Nephron (organoid): ENCODE data around the gene TLK1.

ENCODE experiments used
- H3K27ac Mint-ChIP-seq, 3 experiments: 2 replicates each; pipeline ENCODE4 v1.8.0; 2020; ENCODE audit warnings: mixed read lengths in 3 of 3, mild to moderate bottlenecking in 2 of 3, moderate library complexity in 1 of 3
- H3K27me3 Mint-ChIP-seq: 2 replicates; pipeline ENCODE4 v1.8.0; 2021; ENCODE audit warnings: low read depth, mild to moderate bottlenecking, moderate library complexity, mixed read lengths
- H3K36me3 Mint-ChIP-seq: 2 replicates; pipeline ENCODE4 v1.8.0; 2020; ENCODE audit warnings: low read depth, mixed read lengths
- H3K4me1 Mint-ChIP-seq: 2 replicates; pipeline ENCODE4 v1.8.0; 2020; ENCODE audit warnings: mixed read lengths
- H3K4me3 Mint-ChIP-seq, 3 experiments: 2 replicates each; pipeline ENCODE4 v1.8.0; 2020; ENCODE audit warnings: mild to moderate bottlenecking in 3 of 3, mixed read lengths in 3 of 3, moderate library complexity in 2 of 3
- H3K9me3 Mint-ChIP-seq: 2 replicates; pipeline ENCODE4 v1.8.0; 2020; ENCODE audit warnings: mixed read lengths
- CTCF ChIP-seq, 3 experiments: fragments of 200-600 bp; sonication (generic); IDR thresholded peaks; one replicate each; pipeline ENCODE4 v1.5.0; 2021; ENCODE audit warnings: antibody characterized with exemption in 3 of 3; ENCODE audit not compliant: unreplicated experiment in 3 of 3

The TLK1 gene

GRCh38 chr2:171089489-171089888 is 71.2 kb downstream of the TLK1 start:
- no peak for TF ChIP-seq CTCF (IDR thresholded peaks at IDR 0.05; ENCODE audit: unreplicated experiment in 3 of 3)
- no peaks in the 10 kb centered on the region for H3K27me3 Mint-ChIP-seq
- peaks cover 55% of the 10 kb centered on the region for H3K36me3 Mint-ChIP-seq
- H3K4me1 Mint-ChIP-seq, result peaks cover 4% of the 10 kb centered on the region
- H3K4me3 Mint-ChIP-seq, result no peak overlapping the region
- peaks cover 13% of the 10 kb centered on the region for H3K9me3 Mint-ChIP-seq
- no peak overlapping the region for H3K27ac Mint-ChIP-seq

- peaks cover 7% of the 10 kb centered on the region for H3K9me3 Mint-ChIP-seq
- H3K27me3 Mint-ChIP-seq, result no peaks in the 10 kb centered on the region
- no peak for TF ChIP-seq CTCF (IDR thresholded peaks at IDR 0.05; ENCODE audit: unreplicated experiment in 3 of 3)
- H3K4me1 Mint-ChIP-seq, result peaks cover 9% of the 10 kb centered on the region
- H3K27ac Mint-ChIP-seq, result no peak overlapping the region
- H3K36me3 Mint-ChIP-seq, result peaks cover 45% of the 10 kb centered on the region
- H3K4me3 Mint-ChIP-seq, result no peak overlapping the region
Measured at GRCh38 chr2:171088057-171088834, 72.4 kb downstream of the TLK1 start.

DNA sequence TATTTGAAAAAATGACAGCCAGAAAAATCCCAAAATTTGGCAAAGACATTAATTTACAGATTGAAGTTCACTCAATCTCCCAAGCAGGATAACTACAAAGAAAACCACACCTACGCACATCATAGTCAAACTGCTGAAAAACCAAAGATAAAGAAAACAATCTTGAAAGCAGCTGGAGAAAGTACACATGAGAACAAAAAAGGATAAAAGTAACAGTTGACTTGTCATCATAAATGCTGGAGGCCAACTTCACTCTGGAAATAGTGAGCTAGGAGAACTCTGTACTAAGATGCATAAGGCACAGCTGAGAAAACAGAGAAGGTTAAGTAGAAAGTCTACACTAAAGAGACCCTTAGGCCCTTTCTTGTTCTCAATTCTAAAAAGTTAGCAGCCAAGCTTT is 73.1 kb downstream of the TLK1 start:
- TF ChIP-seq CTCF (IDR thresholded peaks at IDR 0.05; ENCODE audit: unreplicated experiment in 3 of 3), result no peak
- peaks cover 9% of the 10 kb centered on the region for H3K4me1 Mint-ChIP-seq
- H3K9me3 Mint-ChIP-seq, result peaks cover 7% of the 10 kb centered on the region
- H3K27me3 Mint-ChIP-seq, result no peaks in the 10 kb centered on the region
- H3K27ac Mint-ChIP-seq, result peak overlapping the region in 1 of 3 experiments; percentile 51
- peaks cover 40% of the 10 kb centered on the region for H3K36me3 Mint-ChIP-seq
- H3K4me3 Mint-ChIP-seq, result no peak overlapping the region

DNA sequence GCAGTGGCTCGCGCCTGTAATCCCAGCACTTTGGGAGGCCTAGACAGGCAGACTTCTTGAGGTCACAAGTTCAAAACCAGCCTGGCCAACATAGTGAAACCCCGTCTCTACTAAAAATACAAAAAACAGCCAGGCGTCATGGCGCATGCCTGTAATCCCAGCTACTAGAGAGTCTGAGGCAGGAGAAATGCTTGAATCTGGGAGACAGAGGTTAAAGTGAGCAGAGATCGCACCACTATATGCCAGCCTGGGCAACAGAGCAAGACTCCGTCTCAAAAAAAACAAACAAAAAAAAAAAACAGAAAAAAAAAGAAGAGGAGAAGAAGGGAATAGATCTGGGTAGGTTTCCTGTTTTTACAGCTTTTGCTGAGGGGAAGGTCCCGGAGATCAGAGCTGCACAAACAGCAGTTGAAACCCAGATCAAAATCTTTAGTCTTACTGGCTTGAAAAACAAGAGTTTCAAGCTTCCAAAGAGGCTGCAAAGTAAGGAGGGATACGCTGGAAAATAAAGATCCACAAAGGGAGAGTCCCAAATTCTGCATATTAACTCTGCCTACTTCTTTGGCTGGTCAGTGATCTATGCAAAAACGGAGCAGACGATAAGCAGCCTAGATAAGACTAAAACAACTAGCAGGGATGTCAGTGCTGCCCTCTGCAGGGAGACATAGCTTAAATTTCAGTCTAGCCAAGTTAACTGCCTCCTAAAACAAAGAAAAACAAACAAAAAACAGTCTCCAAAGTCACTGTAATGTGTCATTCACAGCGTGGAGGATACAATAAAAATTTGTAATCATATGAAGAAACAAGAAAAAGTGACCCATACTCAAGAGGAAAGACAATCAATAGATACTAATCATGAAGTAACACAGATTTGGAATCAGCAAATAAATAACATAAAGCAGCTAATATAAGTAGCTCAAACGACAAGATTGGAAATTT is 74.1 kb downstream of the TLK1 start:
- Mint-ChIP-seq H3K27ac (peak overlapping the region in 1 of 3 experiments; percentile 54), H3K4me3 (peak overlapping the region in 1 of 3 experiments; percentile 52)

DNA sequence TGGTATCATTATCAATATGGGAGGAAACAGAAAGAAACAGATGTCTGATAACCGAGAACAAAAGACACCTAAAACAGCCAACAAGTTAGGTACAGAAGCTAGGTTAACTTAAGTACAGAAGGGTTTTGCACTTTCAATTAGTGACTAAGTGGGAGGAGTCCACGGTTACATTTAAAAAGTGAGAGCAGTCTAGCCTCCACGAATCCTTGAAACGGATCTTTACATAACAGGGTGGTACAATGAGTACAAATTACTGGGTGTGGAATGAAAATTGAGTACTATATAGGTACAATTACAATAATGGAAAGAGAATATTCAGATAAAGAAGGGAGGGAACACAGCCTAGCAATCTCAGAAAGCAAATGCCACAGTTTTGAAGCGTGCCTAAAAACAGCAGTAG is 76.6 kb downstream of the TLK1 start:
- no peaks in the 10 kb centered on the region for H3K27me3 Mint-ChIP-seq
- no peak overlapping the region for H3K4me3 Mint-ChIP-seq
- peaks cover 7% of the 10 kb centered on the region for H3K9me3 Mint-ChIP-seq
- H3K27ac Mint-ChIP-seq, result peak overlapping the region in 1 of 3 experiments; percentile 18
- H3K4me1 Mint-ChIP-seq, result peaks cover 9% of the 10 kb centered on the region
- H3K36me3 Mint-ChIP-seq, result peaks cover 22% of the 10 kb centered on the region
- no peak for TF ChIP-seq CTCF (IDR thresholded peaks at IDR 0.05; ENCODE audit: unreplicated experiment in 3 of 3)

More for the DNA sequence above, 74.1 kb downstream of the TLK1 start:
- TF ChIP-seq CTCF (IDR thresholded peaks at IDR 0.05; ENCODE audit: unreplicated experiment in 3 of 3), result peak; percentile 40 to 58 (median 45)
- Mint-ChIP-seq H3K9me3 (peaks cover 7% of the 10 kb centered on the region), H3K27me3 (no peaks in the 10 kb centered on the region), H3K36me3 (peaks cover 33% of the 10 kb centered on the region), H3K4me1 (peaks cover 9% of the 10 kb centered on the region)
